DOHH2 (cell line): ENCODE data around the gene RABGAP1L.

Experiments
- CTCF ChIP-seq: fragments of 200-600 bp; sonication (generic); IDR thresholded peaks from one replicate; pipeline ENCODE4 v1.5.1; 2014; ENCODE audit warnings: antibody characterized with exemption, mild to moderate bottlenecking, low read depth, low read length; ENCODE audit not compliant: poor library complexity, severe bottlenecking
- EZH2phosphoT487 ChIP-seq: fragments of 200-600 bp; sonication (generic); IDR thresholded peaks from 2 replicates; pipeline ENCODE4 v1.6.1; 2017; ENCODE audit warnings: borderline replicate concordance, mild to moderate bottlenecking, antibody characterized with exemption, low read length, moderate library complexity, mixed read lengths

GRCh38 chr1:174949061-174949460, 789.7 kb downstream of the RABGAP1L start:
- no peak for TF ChIP-seq CTCF
- no peak for TF ChIP-seq EZH2phosphoT487
